ENCODE measurements around the gene SYTL5. TPM values are rescaled to one million over a fixed set of nuclear protein-coding genes. Genes with fewer than 3 reads are reported as not detected.

The SYTL5 gene
- polyA plus RNA-seq, 1 experiment: 2.3 TPM

- Histone ChIP-seq H3K4me3 (ENCODE audit: low read depth, low read length) (no peak overlapping the region), H3K27me3 (ENCODE audit: control insufficient read depth, insufficient read depth, low read length) (no peaks in the 10 kb centered on the region), H3K9me3 (ENCODE audit: control insufficient read depth, insufficient read depth, low read length) (no peaks in the 10 kb centered on the region), H3K27ac (ENCODE audit: low read depth, low read length) (no peak overlapping the region)
- TF ChIP-seq, protein P1, sequence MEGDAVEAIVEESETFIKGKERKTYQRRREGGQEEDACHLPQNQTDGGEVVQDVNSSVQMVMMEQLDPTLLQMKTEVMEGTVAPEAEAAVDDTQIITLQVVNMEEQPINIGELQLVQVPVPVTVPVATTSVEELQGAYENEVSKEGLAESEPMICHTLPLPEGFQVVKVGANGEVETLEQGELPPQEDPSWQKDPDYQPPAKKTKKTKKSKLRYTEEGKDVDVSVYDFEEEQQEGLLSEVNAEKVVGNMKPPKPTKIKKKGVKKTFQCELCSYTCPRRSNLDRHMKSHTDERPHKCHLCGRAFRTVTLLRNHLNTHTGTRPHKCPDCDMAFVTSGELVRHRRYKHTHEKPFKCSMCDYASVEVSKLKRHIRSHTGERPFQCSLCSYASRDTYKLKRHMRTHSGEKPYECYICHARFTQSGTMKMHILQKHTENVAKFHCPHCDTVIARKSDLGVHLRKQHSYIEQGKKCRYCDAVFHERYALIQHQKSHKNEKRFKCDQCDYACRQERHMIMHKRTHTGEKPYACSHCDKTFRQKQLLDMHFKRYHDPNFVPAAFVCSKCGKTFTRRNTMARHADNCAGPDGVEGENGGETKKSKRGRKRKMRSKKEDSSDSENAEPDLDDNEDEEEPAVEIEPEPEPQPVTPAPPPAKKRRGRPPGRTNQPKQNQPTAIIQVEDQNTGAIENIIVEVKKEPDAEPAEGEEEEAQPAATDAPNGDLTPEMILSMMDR (IDR thresholded peaks at IDR 0.05; ENCODE audit: low read depth, low read length): no peak
- CTCF ChIA-PET: interaction anchor here (1.9 kb wide), 1 partner anchor 10 kb away, joined by 4 read pairs; no protein-coding TSS in a partner anchor
- POLR2A ChIA-PET: no interaction called here
- DNase-seq (ENCODE audit: low read depth, low spot score): no peak
Observed at GRCh38 chrX:38156838-38157237, 150.5 kb downstream of the SYTL5 start.

DNA sequence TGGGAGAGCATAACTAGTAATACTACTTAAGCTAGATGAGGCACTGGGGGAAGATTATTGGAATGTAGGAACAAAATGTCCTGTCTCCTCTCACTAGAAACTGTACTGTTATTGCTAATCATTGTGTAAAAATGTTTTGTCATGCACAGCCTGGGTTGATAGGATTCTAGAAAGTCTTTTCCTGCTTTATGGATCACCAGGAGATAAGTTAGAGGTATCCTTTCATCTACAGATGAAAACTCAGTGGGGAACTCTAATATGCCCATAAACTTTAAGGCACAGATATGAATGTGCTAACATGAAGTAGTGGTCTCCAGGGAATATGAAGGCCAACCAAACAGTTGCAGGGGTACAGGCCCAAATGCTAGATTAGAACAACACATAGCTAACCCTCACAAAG lies 156.8 kb downstream of the SYTL5 start:
- DNase-seq (ENCODE audit: low read depth, low spot score): no peak
- ChIA-PET POLR2A (no interaction called here), CTCF (no interaction called here)
- no peak overlapping the region for H3K4me3 ChIP-seq (ENCODE audit: low read depth, low read length)
- TF ChIP-seq, protein P1 (IDR thresholded peaks at IDR 0.05; ENCODE audit: low read depth, low read length): no peak
- no peaks in the 10 kb centered on the region for H3K27me3 ChIP-seq (ENCODE audit: control insufficient read depth, insufficient read depth, low read length)
- H3K9me3 ChIP-seq (ENCODE audit: control insufficient read depth, insufficient read depth, low read length): no peaks in the 10 kb centered on the region
- H3K27ac ChIP-seq (ENCODE audit: low read depth, low read length): no peak overlapping the region

DNA sequence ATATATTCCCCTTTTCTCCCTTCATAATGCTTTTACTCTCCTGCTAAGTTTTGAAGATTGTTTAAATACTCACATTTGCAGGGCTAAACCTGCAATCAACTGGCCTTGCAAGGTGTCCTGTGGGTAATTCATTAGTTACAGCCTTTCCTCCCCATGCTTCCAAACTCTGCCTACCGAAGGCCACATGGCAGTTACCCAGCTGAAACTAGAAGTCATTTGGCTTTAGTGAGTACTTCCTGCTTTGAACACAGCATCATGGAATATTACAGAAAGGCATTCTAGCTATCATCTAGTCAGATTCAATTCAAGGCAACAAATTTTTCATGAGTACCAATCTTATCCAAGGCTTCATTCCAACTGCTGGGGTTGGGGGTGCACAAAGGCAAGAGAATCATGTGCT lies 158.7 kb downstream of the SYTL5 start:
- Histone ChIP-seq H3K27ac (ENCODE audit: low read depth, low read length) (no peak overlapping the region), H3K9me3 (ENCODE audit: control insufficient read depth, insufficient read depth, low read length) (no peaks in the 10 kb centered on the region), H3K4me3 (ENCODE audit: low read depth, low read length) (no peak overlapping the region), H3K27me3 (ENCODE audit: control insufficient read depth, insufficient read depth, low read length) (no peaks in the 10 kb centered on the region)
- CTCF ChIA-PET: interaction anchor here (1.4 to 3.9 kb wide), 5 partner anchors 54 to 422 kb away, joined by 3 to 78 read pairs (median 8); no protein-coding TSS in a partner anchor
- POLR2A ChIA-PET: no interaction called here
- TF ChIP-seq, protein P1 (IDR thresholded peaks at IDR 0.05; ENCODE audit: low read depth, low read length): no peak
- no peak for DNase-seq (ENCODE audit: low read depth, low spot score)

GRCh38 chrX:38166478-38167083 lies 160.2 kb downstream of the SYTL5 start:
- no peak overlapping the region for H3K27ac ChIP-seq (ENCODE audit: low read depth, low read length)
- CTCF ChIA-PET: interaction anchor here (0.6 to 3.9 kb wide), 31 partner anchors 8 to 424 kb away, joined by 3 to 78 read pairs (median 4); partner anchors contain the start of gene RPGR
- no peak for DNase-seq (ENCODE audit: low read depth, low spot score)
- POLR2A ChIA-PET: interaction anchor here (1.2 kb wide), 1 partner anchor 161 kb away, joined by 3 read pairs; the partner anchor contains the start of gene RPGR
- H3K27me3 ChIP-seq (ENCODE audit: control insufficient read depth, insufficient read depth, low read length): no peaks in the 10 kb centered on the region
- H3K9me3 ChIP-seq (ENCODE audit: control insufficient read depth, insufficient read depth, low read length): no peaks in the 10 kb centered on the region
- no peak overlapping the region for H3K4me3 ChIP-seq (ENCODE audit: low read depth, low read length)
- TF ChIP-seq, protein P1 (IDR thresholded peaks at IDR 0.05; ENCODE audit: low read depth, low read length): peak; percentile 44

DNA sequence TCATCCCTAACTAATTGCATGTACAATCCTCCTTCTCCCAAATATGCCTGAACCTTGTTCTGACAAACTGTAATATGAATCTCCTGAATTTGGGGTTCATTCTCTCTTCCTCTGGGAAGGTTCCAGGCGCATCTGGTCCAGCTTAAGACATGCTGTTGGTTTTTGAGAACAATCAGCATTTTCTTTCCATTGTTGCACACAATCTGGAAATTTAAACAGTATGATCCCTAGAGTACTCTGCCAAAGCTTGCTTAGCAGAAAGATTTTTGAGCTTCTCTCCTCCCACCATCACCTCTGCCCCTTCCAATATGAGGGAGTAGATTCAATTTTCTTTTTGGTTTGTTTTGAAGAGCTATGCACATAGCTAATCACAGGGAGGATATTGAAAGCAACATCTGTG lies 164.2 kb downstream of the SYTL5 start:
- H3K27me3 ChIP-seq (ENCODE audit: control insufficient read depth, insufficient read depth, low read length): no peaks in the 10 kb centered on the region
- no peaks in the 10 kb centered on the region for H3K9me3 ChIP-seq (ENCODE audit: control insufficient read depth, insufficient read depth, low read length)
- TF ChIP-seq, protein P1 (IDR thresholded peaks at IDR 0.05; ENCODE audit: low read depth, low read length): no peak
- ChIA-PET POLR2A (no interaction called here), CTCF (interaction anchor here (2.0 kb wide), 1 partner anchor 244 kb away, joined by 8 read pairs; no protein-coding TSS in a partner anchor)
- DNase-seq (ENCODE audit: low read depth, low spot score): no peak
- H3K4me3 ChIP-seq (ENCODE audit: low read depth, low read length): no peak overlapping the region
- H3K27ac ChIP-seq (ENCODE audit: low read depth, low read length): no peak overlapping the region
